ENCODE measurements around the gene AP1M2. TPM values are rescaled to one million over a fixed set of nuclear protein-coding genes. Genes with fewer than 3 reads are reported as not detected.

AP1M2 gene
- total RNA-seq, 2 donors from 2014 or later = 28.1 to 85.8 TPM

DNA sequence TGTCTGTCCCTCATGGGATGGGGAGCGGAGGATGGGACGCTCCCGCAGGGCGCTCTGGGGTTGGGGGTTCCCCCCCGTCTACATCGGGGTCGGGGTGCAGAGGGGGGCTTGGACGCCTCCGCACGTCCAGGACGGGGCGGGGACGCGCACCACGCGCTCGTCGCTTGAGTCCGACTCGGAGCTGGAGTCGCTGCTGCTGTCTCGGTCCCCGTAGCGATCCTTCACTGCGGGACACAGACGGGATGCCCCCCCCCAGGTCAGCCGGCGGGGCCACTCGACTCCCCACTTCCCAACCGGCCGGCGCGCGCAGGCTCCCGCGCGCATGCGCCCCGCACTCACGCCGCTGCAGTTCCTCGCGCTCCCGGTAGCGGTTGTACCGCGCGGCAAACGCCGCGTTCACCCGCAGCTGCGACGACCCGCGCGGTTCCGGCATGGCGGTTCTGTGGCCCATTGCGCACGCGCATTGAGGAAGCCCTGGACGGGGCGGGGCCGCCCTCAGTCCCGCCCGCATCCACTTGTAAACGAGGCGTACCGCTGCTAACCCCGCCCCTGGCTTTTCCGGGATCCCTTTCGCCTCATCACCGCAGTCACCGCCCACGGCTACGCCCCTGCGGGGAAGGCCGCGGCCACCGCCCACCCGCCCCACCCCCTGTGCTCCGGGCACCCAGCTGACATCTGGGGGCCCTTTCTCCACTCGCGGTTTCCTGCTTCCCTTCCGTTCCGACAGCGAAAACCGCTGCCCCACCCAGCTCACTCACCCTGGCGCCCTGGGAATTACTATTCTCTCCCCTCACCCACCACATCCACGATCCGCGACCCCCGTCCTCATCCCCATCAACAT, 21.3 kb downstream of the AP1M2 start, which contains the start of gene KRI1:
KRI1 (minus strand) TSS at position 444 of the 841 bp plus-strand sequence; CDS start at position 433, 11 bp downstream.
- peak; percentile 97 for DNase-seq (ENCODE audit: low spot score)
- intact Hi-C loops (cut with DNase I) = loop anchor here (5.0 kb wide), 1 partner anchor 63 kb away; the partner anchor contains the start of gene KEAP1
- Histone ChIP-seq H3K4me3 (peak within 1 kb of the TSS; percentile 81 to 92), H3K4me1 (replicated peaks) (peaks cover 16% of the 10 kb centered on the region), H3K27me3 (replicated peaks; ENCODE audit: insufficient read depth) (no peaks in the 10 kb centered on the region), H3K9me3 (no peaks in the 10 kb centered on the region), H3K27ac (peak within 1 kb of the TSS; percentile 83 to 86), H3K36me3 (no peaks in the 10 kb centered on the region)
- TF ChIP-seq POLR2AphosphoS5 (IDR thresholded peaks at IDR 0.05) = peak; percentile 96
- TF ChIP-seq POLR2A (IDR thresholded peaks at IDR 0.05) = peak; percentile 97
- TF ChIP-seq, protein P1, sequence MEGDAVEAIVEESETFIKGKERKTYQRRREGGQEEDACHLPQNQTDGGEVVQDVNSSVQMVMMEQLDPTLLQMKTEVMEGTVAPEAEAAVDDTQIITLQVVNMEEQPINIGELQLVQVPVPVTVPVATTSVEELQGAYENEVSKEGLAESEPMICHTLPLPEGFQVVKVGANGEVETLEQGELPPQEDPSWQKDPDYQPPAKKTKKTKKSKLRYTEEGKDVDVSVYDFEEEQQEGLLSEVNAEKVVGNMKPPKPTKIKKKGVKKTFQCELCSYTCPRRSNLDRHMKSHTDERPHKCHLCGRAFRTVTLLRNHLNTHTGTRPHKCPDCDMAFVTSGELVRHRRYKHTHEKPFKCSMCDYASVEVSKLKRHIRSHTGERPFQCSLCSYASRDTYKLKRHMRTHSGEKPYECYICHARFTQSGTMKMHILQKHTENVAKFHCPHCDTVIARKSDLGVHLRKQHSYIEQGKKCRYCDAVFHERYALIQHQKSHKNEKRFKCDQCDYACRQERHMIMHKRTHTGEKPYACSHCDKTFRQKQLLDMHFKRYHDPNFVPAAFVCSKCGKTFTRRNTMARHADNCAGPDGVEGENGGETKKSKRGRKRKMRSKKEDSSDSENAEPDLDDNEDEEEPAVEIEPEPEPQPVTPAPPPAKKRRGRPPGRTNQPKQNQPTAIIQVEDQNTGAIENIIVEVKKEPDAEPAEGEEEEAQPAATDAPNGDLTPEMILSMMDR (IDR thresholded peaks at IDR 0.05) = peak in 2 of 4 experiments; percentile 58 to 66
- 1% methylated on average over 71 of the region's 94 CpGs for WGBS

DNA sequence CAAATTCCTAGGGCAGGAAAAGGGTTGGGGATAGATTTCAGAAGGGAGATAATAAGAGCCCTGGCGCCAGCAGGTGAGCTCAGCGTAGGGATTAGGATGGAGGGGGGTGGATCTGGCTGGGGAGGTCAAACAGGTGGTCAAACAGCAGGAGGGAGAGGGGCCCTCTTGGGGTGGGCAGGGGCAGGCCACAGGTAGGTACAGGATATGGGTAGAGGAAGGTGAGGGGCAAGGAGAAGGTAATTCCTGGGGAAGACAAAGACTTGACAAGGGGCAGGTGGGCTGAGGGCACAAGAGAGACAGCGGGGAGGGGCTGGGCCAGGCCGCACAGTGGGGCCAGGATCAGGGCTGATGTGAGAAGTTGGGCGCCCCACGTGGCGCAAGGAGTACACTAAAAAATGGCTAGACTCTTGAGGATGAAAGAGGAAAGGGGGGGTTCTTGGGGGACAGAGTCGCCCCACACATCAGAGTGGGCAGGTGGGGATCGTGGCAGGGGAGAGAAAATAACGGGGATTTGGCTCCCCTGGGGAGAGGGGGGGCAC, 22.0 kb downstream of the AP1M2 start:
- 9% methylated on average over 10 of the region's 10 CpGs for WGBS

DNA sequence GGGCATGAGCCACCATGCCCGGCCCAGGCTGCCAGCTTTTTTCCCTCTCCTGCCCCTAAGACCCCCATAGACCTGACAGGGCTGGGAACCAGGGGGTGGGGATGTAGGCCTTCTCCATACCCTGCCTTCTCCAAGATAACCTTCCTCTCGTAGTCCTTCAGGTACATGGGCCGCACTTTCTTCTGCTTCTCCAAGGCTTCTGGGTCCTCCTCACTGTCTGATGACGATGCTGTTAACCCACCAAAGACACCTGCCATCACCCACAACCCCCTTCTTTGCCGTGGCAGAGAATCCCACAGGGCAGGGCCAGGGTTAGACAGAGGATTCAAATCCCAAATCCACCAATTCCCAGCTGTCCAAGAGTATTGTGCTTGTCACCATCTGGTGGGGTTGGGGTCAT, 24.5 kb downstream of the AP1M2 start:
- Histone ChIP-seq H3K27ac (no peak overlapping the region), H3K4me3 (no peak overlapping the region), H3K36me3 (peaks cover 2 to 16% of the 10 kb centered on the region in 2 donors), H3K27me3 (replicated peaks; ENCODE audit: insufficient read depth) (no peaks in the 10 kb centered on the region), H3K9me3 (no peaks in the 10 kb centered on the region), H3K4me1 (replicated peaks) (peaks cover 10% of the 10 kb centered on the region)
- no peak for TF ChIP-seq POLR2A (IDR thresholded peaks at IDR 0.05)
- TF ChIP-seq, protein P1 (IDR thresholded peaks at IDR 0.05) = no peak
- TF ChIP-seq POLR2AphosphoS5 (IDR thresholded peaks at IDR 0.05) = no peak
- WGBS = 95% methylated on average over 5 of the region's 5 CpGs
- no peak for DNase-seq (ENCODE audit: low spot score)
- intact Hi-C loops (cut with DNase I) = no loop called here

More for the DNA sequence above, 22.0 kb downstream of the AP1M2 start:
- DNase-seq (ENCODE audit: low spot score) = no peak
- Histone ChIP-seq H3K36me3 (peaks cover 0 to 6% of the 10 kb centered on the region in 2 donors), H3K4me3 (peak overlapping the region; percentile 81 to 92), H3K9me3 (no peaks in the 10 kb centered on the region), H3K27me3 (replicated peaks; ENCODE audit: insufficient read depth) (no peaks in the 10 kb centered on the region), H3K4me1 (replicated peaks) (peaks cover 16% of the 10 kb centered on the region), H3K27ac (peak overlapping the region; percentile 83 to 86)
- intact Hi-C loops (cut with DNase I) = loop anchor here (5.0 kb wide), 1 partner anchor 63 kb away; the partner anchor contains the start of gene KEAP1
- TF ChIP-seq POLR2A (IDR thresholded peaks at IDR 0.05) (no peak), POLR2AphosphoS5 (IDR thresholded peaks at IDR 0.05) (no peak)
- TF ChIP-seq, protein P1 (IDR thresholded peaks at IDR 0.05) = no peak

DNA sequence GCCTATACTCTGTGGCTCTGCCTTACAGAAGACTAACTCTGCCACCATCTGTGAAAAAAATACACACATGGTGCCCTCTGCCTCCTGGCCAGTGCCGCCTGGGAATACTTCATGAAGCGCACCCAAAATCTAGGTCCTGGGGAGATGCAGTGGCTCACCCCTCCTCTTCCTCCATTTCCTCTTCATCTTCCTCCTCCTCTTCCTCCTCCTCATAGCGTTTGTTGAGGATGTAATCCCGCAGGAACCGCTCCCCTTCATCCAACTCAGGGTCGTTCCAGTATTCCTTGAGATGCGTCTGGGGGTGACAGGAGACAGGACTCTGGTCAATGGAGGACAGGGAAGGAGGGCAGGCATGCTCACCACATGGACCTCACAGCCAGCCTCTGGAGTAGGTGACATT, 27.0 kb downstream of the AP1M2 start:
- no peak for DNase-seq (ENCODE audit: low spot score)
- Histone ChIP-seq H3K27me3 (replicated peaks; ENCODE audit: insufficient read depth) (no peaks in the 10 kb centered on the region), H3K36me3 (peaks cover 8 to 16% of the 10 kb centered on the region in 2 donors), H3K4me1 (replicated peaks) (peaks cover 5% of the 10 kb centered on the region), H3K9me3 (no peaks in the 10 kb centered on the region), H3K4me3 (no peak overlapping the region), H3K27ac (no peak overlapping the region)
- WGBS = 87% methylated on average over 7 of the region's 7 CpGs
- TF ChIP-seq, protein P1 (IDR thresholded peaks at IDR 0.05) = no peak
- TF ChIP-seq POLR2AphosphoS5 (IDR thresholded peaks at IDR 0.05) = no peak
- intact Hi-C loops (cut with DNase I) = no loop called here

All from prostate gland (tissue), 2 donors.